Breast epithelium (tissue), 4 donors: ENCODE results near the gene USP6NL. TPM values are rescaled to one million over a fixed set of nuclear protein-coding genes. Genes with fewer than 3 reads are reported as not detected.

Experiments used
- DNase-seq, 2 donors: peaks; one replicate each; pipeline ENCODE4 v3.0.0-alpha.2; 2019; ENCODE audit warnings: low spot score in 2 of 2
- H3K27ac ChIP-seq, 2 donors: fragments of 200-600 bp; sonication (generic) in 1 of 2; one replicate each; pipeline ENCODE4 v1.5.1; 2016 to 2019; ENCODE audit warnings: mild to moderate bottlenecking in 1 of 2
- H3K27me3 ChIP-seq, 2 donors: fragments of 200-600 bp; sonication (generic) in 1 of 2; one replicate each; pipeline versions ENCODE4 v1.5.1 to v1.6.0; 2017 to 2019; ENCODE audit warnings: control low read depth in 1 of 2, mild to moderate bottlenecking in 1 of 2
- H3K36me3 ChIP-seq: fragments of 200-600 bp; one replicate; pipeline ENCODE4 v1.5.1; 2019
- H3K4me1 ChIP-seq, 2 donors: fragments of 200-600 bp; sonication (generic); one replicate each; pipeline ENCODE4 v1.5.1; 2016 to 2019; ENCODE audit warnings: control low read depth in 1 of 2
- H3K4me3 ChIP-seq, 3 donors: fragments of 200-600 bp; sonication (generic); 1 replicate in 2 of 3; 2 replicates in 1 of 3; pipeline ENCODE4 v1.5.1; 2016 to 2019; ENCODE audit warnings: mild to moderate bottlenecking in 3 of 3, moderate library complexity in 2 of 3
- H3K9me3 ChIP-seq, 2 donors: fragments of 200-600 bp; sonication (generic) in 1 of 2; one replicate each; pipeline ENCODE4 v1.5.1; 2016 to 2019; ENCODE audit warnings: control low read depth in 1 of 2
- POLR2A ChIP-seq: fragments of 450-650 bp; IDR thresholded peaks from one replicate; pipeline ENCODE4 v1.6.1; 2016; ENCODE audit warnings: antibody characterized with exemption, mild to moderate bottlenecking, moderate library complexity
- POLR2AphosphoS5 ChIP-seq, 3 donors: sonication (generic); formaldehyde crosslinking; IDR thresholded peaks; one replicate each; pipeline ENCODE4 v1.6.1; 2017; ENCODE audit warnings: antibody characterized with exemption in 3 of 3
- intact Hi-C: fragments of 100-400 bp; cut with DNase I; formaldehyde crosslinking; loops from one replicate; pipeline ENCODE4 v1.15.1; 2023; ENCODE audit warnings: low total_unique reads
- total RNA-seq, 3 donors: library from RNA; depleted of rRNA; stranded (reverse); fragments of >200 nt; gene quantifications; one replicate each; pipeline ENCODE4 v1.1.0, GENCODE V29; 2016
- TF ChIP-seq, protein P1 (sequence below), 3 donors: fragments of 450-650 bp; IDR thresholded peaks; one replicate each; pipeline ENCODE4 v1.5.1; 2016 to 2017; ENCODE audit warnings: antibody characterized with exemption in 3 of 3, mild to moderate bottlenecking in 3 of 3, moderate library complexity in 3 of 3

The USP6NL gene
- 10 to 100 TPM; 13.8 to 28.7 (median 19.7) TPM for total RNA-seq

GRCh38 chr10:11611248-11612020, at the start of gene USP6NL:
USP6NL (minus strand) TSS chr10:11611650; CDS start chr10:11597634, 14,016 bp downstream.
- Histone ChIP-seq H3K9me3 (no peaks in the 10 kb centered on the region), H3K4me1 (peaks cover 0 to 7% of the 10 kb centered on the region in 2 donors), H3K36me3 (no peaks in the 10 kb centered on the region), H3K27me3 (no peaks in the 10 kb centered on the region), H3K4me3 (peak within 1 kb of the TSS; percentile 68 to 97 (median 96)), H3K27ac (peak within 1 kb of the TSS; percentile 96 to 97)
- no peak for TF ChIP-seq POLR2AphosphoS5 (IDR thresholded peaks at IDR 0.05)
- TF ChIP-seq, protein P1, sequence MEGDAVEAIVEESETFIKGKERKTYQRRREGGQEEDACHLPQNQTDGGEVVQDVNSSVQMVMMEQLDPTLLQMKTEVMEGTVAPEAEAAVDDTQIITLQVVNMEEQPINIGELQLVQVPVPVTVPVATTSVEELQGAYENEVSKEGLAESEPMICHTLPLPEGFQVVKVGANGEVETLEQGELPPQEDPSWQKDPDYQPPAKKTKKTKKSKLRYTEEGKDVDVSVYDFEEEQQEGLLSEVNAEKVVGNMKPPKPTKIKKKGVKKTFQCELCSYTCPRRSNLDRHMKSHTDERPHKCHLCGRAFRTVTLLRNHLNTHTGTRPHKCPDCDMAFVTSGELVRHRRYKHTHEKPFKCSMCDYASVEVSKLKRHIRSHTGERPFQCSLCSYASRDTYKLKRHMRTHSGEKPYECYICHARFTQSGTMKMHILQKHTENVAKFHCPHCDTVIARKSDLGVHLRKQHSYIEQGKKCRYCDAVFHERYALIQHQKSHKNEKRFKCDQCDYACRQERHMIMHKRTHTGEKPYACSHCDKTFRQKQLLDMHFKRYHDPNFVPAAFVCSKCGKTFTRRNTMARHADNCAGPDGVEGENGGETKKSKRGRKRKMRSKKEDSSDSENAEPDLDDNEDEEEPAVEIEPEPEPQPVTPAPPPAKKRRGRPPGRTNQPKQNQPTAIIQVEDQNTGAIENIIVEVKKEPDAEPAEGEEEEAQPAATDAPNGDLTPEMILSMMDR (IDR thresholded peaks at IDR 0.05) = no peak
- DNase-seq = peak; percentile 79 to 89
- intact Hi-C loops = no loop called here

DNA sequence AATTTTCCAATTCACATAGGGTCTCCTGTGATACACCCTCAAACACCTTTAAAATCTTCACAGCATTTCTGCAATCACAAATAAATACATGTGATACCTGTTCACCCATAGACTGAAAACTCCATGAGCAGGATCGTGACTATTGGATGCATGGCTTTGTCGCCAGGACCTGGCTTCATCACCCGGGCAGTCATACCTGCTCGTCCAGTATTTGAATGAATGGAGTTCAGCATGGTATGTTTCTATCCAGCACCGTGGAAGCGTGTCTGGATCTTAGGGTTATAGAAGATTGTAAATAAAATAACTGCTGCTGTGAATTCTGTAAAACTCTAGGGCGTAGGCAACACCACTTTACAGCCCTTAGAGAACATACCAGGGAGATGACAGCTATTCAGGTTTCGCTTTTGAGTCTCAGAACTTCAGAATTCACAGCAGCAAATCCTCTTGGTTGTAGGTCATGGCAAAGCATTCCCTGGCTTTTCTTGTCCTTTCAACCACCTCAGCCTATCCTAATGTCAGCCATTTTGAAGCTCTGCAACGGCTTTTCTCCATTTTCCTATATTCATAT, 47.4 kb upstream of the USP6NL start:
- H3K9me3 ChIP-seq = no peaks in the 10 kb centered on the region
- H3K4me1 ChIP-seq = no peaks in the 10 kb centered on the region
- no peak for TF ChIP-seq POLR2A
- TF ChIP-seq, protein P1 (IDR thresholded peaks at IDR 0.05) = no peak
- no peak for TF ChIP-seq POLR2AphosphoS5 (IDR thresholded peaks at IDR 0.05)
- intact Hi-C loops = no loop called here
- no peak overlapping the region for H3K4me3 ChIP-seq
- no peaks in the 10 kb centered on the region for H3K36me3 ChIP-seq
- H3K27me3 ChIP-seq = no peaks in the 10 kb centered on the region
- no peak for DNase-seq
- H3K27ac ChIP-seq = no peak overlapping the region

GRCh38 chr10:11655836-11656235, 44.4 kb upstream of the USP6NL start:
- no peak for DNase-seq

DNA sequence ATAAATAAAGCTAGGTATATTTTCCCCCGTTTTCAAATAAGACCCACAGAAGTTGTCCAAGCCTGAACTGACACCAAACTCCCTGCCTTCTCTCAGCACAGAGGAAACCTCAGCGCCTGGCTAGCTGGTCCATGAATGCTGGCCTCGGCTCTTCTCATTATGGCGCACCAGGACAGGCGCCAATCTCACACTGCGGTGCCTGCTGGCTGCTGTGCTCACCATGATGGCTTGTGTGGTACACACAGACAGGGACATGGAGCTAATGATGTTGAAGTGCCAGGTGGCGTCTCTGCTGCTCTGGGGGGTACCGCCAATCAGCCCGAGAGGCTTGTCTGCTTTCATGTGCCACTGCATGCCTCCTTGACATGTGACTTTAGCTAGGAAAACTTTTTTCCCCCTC, 43.2 kb upstream of the USP6NL start:
- no peaks in the 10 kb centered on the region for H3K9me3 ChIP-seq
- H3K27me3 ChIP-seq = no peaks in the 10 kb centered on the region
- H3K4me3 ChIP-seq = no peak overlapping the region
- TF ChIP-seq POLR2AphosphoS5 (IDR thresholded peaks at IDR 0.05) = no peak
- no peak for TF ChIP-seq POLR2A
- TF ChIP-seq, protein P1 (IDR thresholded peaks at IDR 0.05) = no peak
- DNase-seq = no peak
- no peak overlapping the region for H3K27ac ChIP-seq
- no peaks in the 10 kb centered on the region for H3K36me3 ChIP-seq
- intact Hi-C loops = no loop called here
- no peaks in the 10 kb centered on the region for H3K4me1 ChIP-seq

More at GRCh38 chr10:11655836-11656235, 44.4 kb upstream of the USP6NL start:
- Histone ChIP-seq H3K36me3 (no peaks in the 10 kb centered on the region), H3K9me3 (no peaks in the 10 kb centered on the region), H3K4me3 (no peak overlapping the region), H3K27ac (no peak overlapping the region), H3K27me3 (no peaks in the 10 kb centered on the region), H3K4me1 (no peaks in the 10 kb centered on the region)
- no peak for TF ChIP-seq POLR2AphosphoS5 (IDR thresholded peaks at IDR 0.05)
- TF ChIP-seq, protein P1 (IDR thresholded peaks at IDR 0.05) = no peak
- TF ChIP-seq POLR2A = no peak
- intact Hi-C loops = no loop called here

GRCh38 chr10:11653758-11654471, 42.5 kb upstream of the USP6NL start:
- intact Hi-C loops = no loop called here

More at GRCh38 chr10:11653758-11654471, 42.5 kb upstream of the USP6NL start:
- Histone ChIP-seq H3K27ac (no peak overlapping the region), H3K4me1 (no peaks in the 10 kb centered on the region), H3K4me3 (no peak overlapping the region), H3K27me3 (no peaks in the 10 kb centered on the region), H3K36me3 (no peaks in the 10 kb centered on the region), H3K9me3 (no peaks in the 10 kb centered on the region)
- TF ChIP-seq, protein P1 (IDR thresholded peaks at IDR 0.05) = no peak
- no peak for TF ChIP-seq POLR2A
- no peak for TF ChIP-seq POLR2AphosphoS5 (IDR thresholded peaks at IDR 0.05)
- no peak for DNase-seq
